A673 (cell line): ENCODE measurements around the gene CHAF1A. TPM values are rescaled to one million over a fixed set of nuclear protein-coding genes. Genes with fewer than 3 reads are reported as not detected.

ENCODE experiments used
- BruUV-seq: library from RNA; stranded (reverse); fragments of 400-500 nt; replicated peaks from 2 replicates; lab custom pipeline; 2021; lab: Mats Ljungman, UMichigan
- CTCF ChIA-PET: fragments of 300-600 bp; sonication (Branson Sonifier 250); formaldehyde crosslinking; loops from one replicate; lab custom pipeline; 2022; ENCODE audit warnings: antibody characterized with exemption; lab: Charles Lee
- POLR2A ChIA-PET: fragments of 300-600 bp; sonication (Branson Sonifier 250); formaldehyde crosslinking; loops from one replicate; lab custom pipeline; 2022; ENCODE audit warnings: antibody characterized with exemption; ENCODE audit not compliant: low non-redundant PET; lab: Charles Lee
- DNase-seq: peaks from one replicate; pipeline ENCODE4 v3.0.0-alpha.2; 2015; ENCODE audit warnings: low spot score
- H3K27ac ChIP-seq: fragments of 200-600 bp; sonication (generic); 2 replicates; pipeline ENCODE4 v1.5.1; 2016; ENCODE audit warnings: mixed run types, low read depth, mild to moderate bottlenecking, mixed read lengths, antibody characterized with exemption, low read length; ENCODE audit not compliant: poor library complexity, severe bottlenecking
- H3K27me3 ChIP-seq: fragments of 200-600 bp; sonication (generic); replicated peaks from 2 replicates; pipeline ENCODE4 v1.6.1; 2017; ENCODE audit warnings: mixed run types, low read depth, mild to moderate bottlenecking, mixed read lengths, antibody characterized with exemption, low read length; ENCODE audit not compliant: insufficient read depth, poor library complexity
- H3K36me3 ChIP-seq: fragments of 200-600 bp; sonication (generic); 2 replicates; pipeline ENCODE4 v1.6.1; 2016; ENCODE audit warnings: mixed run types, mild to moderate bottlenecking, mixed read lengths, antibody characterized with exemption, low read length; ENCODE audit not compliant: insufficient read depth, poor library complexity, severe bottlenecking
- H3K4me1 ChIP-seq: fragments of 200-600 bp; sonication (generic); 2 replicates; pipeline ENCODE4 v1.6.1; 2017; ENCODE audit warnings: mixed run types, mild to moderate bottlenecking, mixed read lengths, antibody characterized with exemption, low read length; ENCODE audit not compliant: insufficient read depth, poor library complexity, severe bottlenecking
- H3K4me3 ChIP-seq: fragments of 200-600 bp; sonication (generic); 2 replicates; pipeline ENCODE4 v1.5.1; 2016; ENCODE audit warnings: low read depth, mixed run types, mild to moderate bottlenecking, mixed read lengths, low read length; ENCODE audit not compliant: poor library complexity, severe bottlenecking
- H3K9me3 ChIP-seq: fragments of 200-600 bp; sonication (generic); 2 replicates; pipeline ENCODE4 v1.6.1; 2016; ENCODE audit warnings: mixed run types, low read depth, mild to moderate bottlenecking, mixed read lengths, antibody characterized with exemption, low read length; ENCODE audit not compliant: poor library complexity, severe bottlenecking
- CTCF ChIP-seq: fragments of 300-800, 200-600 bp; sonication (generic); conservative IDR thresholded peaks from 2 replicates; pipeline ENCODE4 v1.5.1; 2017; ENCODE audit warnings: low read depth, mild to moderate bottlenecking, antibody characterized with exemption, low read length, moderate library complexity, mixed read lengths
- EZH2 ChIP-seq: fragments of 200-600 bp; sonication (generic); IDR thresholded peaks from 2 replicates; pipeline ENCODE4 v1.6.1; 2017; ENCODE audit warnings: borderline replicate concordance, low read depth, mild to moderate bottlenecking, mixed read lengths, antibody characterized with exemption, low read length; ENCODE audit not compliant: poor library complexity, severe bottlenecking
- intact Hi-C: fragments of 100-400 bp; cut with micrococcal nuclease; formaldehyde crosslinking; loops from one replicate; pipeline ENCODE4 v1.10.0; 2022; ENCODE audit not compliant: unreplicated experiment
- total RNA-seq: library from RNA; stranded (reverse); gene quantifications from 2 replicates; pipeline ENCODE4 v1.2.3, GENCODE V29; 2021

The CHAF1A gene
- total RNA-seq, 1 experiment from 2014 or later = 115 TPM

- Histone ChIP-seq H3K27me3 (no peaks in the 10 kb centered on the region), H3K36me3 (no peaks in the 10 kb centered on the region), H3K4me3 (no peak overlapping the region), H3K9me3 (no peaks in the 10 kb centered on the region), H3K4me1 (peaks cover 26% of the 10 kb centered on the region), H3K27ac (peak overlapping the region; percentile 76)
- BruUV-seq = no TSS peak
- POLR2A ChIA-PET = interaction anchor here (0.5 kb wide), 1 partner anchor 9 kb away, joined by 10 read pairs; no protein-coding TSS in a partner anchor
- DNase-seq = no peak
- TF ChIP-seq CTCF (no peak), EZH2 (no peak)
- CTCF ChIA-PET = no interaction called here
- intact Hi-C loops = no loop called here
These were observed 12.9 kb upstream of the CHAF1A start for GRCh38 chr19:4389511-4390016.

DNA sequence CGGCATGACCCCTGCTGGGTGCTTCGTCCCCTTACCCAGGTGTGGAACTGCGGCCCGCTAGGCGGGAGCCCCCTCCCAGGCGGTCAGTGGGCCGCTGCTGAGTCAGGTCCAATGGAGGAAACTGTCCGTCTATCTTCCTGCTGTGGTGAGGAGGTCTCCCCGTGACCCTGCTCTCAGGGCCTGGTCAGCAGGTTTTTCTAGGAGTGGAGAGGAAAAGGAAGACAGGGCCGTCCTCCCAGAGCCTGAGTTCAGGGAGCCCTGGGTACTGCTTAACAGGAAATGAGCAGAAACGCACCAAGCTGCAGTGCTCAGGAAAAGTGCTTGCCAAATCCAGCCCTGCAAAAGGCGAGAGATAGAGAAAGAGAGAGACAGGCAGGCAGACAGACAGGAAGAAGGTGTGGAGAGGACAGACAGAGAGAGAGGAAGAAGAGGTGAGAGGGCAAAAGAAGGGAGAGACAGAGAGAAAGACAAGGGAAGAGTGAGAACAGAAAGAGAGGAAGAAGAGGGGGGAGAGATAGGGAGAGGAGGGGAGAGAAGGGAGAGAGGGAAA, 12.3 kb upstream of the CHAF1A start:
- Histone ChIP-seq H3K4me1 (peaks cover 28% of the 10 kb centered on the region), H3K9me3 (no peaks in the 10 kb centered on the region), H3K36me3 (peaks cover 2% of the 10 kb centered on the region), H3K27ac (peak overlapping the region; percentile 76), H3K4me3 (no peak overlapping the region), H3K27me3 (no peaks in the 10 kb centered on the region)
- ChIA-PET CTCF (interaction anchor here (0.5 kb wide), 1 partner anchor 157 kb away, joined by 3 read pairs; no protein-coding TSS in a partner anchor), POLR2A (no interaction called here)
- no TSS peak for BruUV-seq
- no peak for TF ChIP-seq EZH2
- TF ChIP-seq CTCF = no peak
- intact Hi-C loops = no loop called here
- DNase-seq = no peak

DNA sequence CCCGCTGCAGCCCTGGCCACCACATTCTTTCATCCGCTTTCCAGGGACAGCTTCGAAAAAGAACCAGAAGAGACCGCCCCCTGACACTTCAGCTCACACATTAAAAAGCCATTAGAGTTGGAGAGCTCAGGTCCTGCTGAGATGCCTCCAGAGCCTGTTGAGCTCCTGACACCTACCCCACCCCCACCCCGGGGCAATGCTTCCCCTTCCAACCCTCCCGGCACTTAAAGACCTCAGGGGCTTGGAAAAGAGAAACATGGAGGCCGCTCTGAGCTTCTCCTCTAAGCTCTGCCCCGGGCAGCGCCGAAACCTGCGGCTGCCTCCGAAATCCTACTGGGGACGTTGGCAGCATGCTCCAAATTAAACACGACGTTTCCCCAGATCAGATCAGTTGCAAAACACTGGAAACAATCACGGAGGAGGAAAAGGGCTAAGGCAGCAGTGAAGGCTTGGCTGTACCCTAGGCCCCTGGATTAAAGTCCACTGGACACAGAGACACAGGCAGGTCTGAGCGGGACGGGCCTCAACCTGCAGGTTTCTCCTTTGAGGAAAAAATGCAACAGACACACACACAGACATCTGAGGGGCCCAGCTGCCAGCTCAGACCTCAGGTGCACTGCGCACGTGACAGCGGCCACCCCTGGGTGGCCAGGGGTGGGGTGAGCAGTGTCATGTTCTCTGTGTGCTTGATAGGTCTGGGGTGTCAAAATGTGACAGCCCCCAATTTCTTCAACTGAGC, 11.7 kb upstream of the CHAF1A start:
- TF ChIP-seq EZH2 = no peak
- TF ChIP-seq CTCF = no peak
- BruUV-seq = no TSS peak
- Histone ChIP-seq H3K36me3 (peaks cover 4% of the 10 kb centered on the region), H3K27ac (peak overlapping the region; percentile 76), H3K4me1 (peaks cover 28% of the 10 kb centered on the region), H3K27me3 (no peaks in the 10 kb centered on the region), H3K4me3 (no peak overlapping the region), H3K9me3 (no peaks in the 10 kb centered on the region)
- ChIA-PET CTCF (interaction anchor here (0.5 to 0.6 kb wide), 3 partner anchors 9 to 157 kb away, joined by 3 to 9 read pairs (median 3); partner anchors contain the start of gene SH3GL1), POLR2A (no interaction called here)
- intact Hi-C loops = no loop called here
- peak; percentile 67 for DNase-seq
